Measurements from ENCODE around the gene ALX4. TPM values are rescaled to one million over a fixed set of nuclear protein-coding genes. Genes with fewer than 3 reads are reported as not detected.

The ALX4 gene
- total RNA-seq, 2 donors from 2014 or later = not detected

GRCh38 chr11:44264438-44264749 is 45.5 kb downstream of the ALX4 start:
- H3K4me1 ChIP-seq (ENCODE audit: control insufficient read depth in 1 of 2, low read depth in 2 of 2) = no peaks in the 10 kb centered on the region
- H3K27ac ChIP-seq = no peak overlapping the region
- no peaks in the 10 kb centered on the region for H3K9me3 ChIP-seq
- DNase-seq (ENCODE audit: low spot score) (no peak), ATAC-seq (ENCODE audit: insufficient number of reproducible peaks, low FRiP score, low read depth) (no peak)
- no peak overlapping the region for H3K4me3 ChIP-seq
- no peak for TF ChIP-seq CTCF (IDR thresholded peaks at IDR 0.05)
- H3K36me3 ChIP-seq = no peaks in the 10 kb centered on the region
- H3K27me3 ChIP-seq (replicated peaks; ENCODE audit: insufficient read depth) = no peaks in the 10 kb centered on the region

GRCh38 chr11:44263738-44264437 is 46.1 kb downstream of the ALX4 start:
- H3K27me3 ChIP-seq (replicated peaks; ENCODE audit: insufficient read depth) = no peaks in the 10 kb centered on the region
- no peaks in the 10 kb centered on the region for H3K9me3 ChIP-seq
- TF ChIP-seq CTCF (IDR thresholded peaks at IDR 0.05) = no peak
- H3K4me3 ChIP-seq = no peak overlapping the region
- H3K27ac ChIP-seq = no peak overlapping the region
- no peaks in the 10 kb centered on the region for H3K36me3 ChIP-seq
- DNase-seq (ENCODE audit: low spot score) (no peak), ATAC-seq (ENCODE audit: insufficient number of reproducible peaks, low FRiP score, low read depth) (no peak)
- H3K4me1 ChIP-seq (ENCODE audit: control insufficient read depth in 1 of 2, low read depth in 2 of 2) = no peaks in the 10 kb centered on the region

DNA sequence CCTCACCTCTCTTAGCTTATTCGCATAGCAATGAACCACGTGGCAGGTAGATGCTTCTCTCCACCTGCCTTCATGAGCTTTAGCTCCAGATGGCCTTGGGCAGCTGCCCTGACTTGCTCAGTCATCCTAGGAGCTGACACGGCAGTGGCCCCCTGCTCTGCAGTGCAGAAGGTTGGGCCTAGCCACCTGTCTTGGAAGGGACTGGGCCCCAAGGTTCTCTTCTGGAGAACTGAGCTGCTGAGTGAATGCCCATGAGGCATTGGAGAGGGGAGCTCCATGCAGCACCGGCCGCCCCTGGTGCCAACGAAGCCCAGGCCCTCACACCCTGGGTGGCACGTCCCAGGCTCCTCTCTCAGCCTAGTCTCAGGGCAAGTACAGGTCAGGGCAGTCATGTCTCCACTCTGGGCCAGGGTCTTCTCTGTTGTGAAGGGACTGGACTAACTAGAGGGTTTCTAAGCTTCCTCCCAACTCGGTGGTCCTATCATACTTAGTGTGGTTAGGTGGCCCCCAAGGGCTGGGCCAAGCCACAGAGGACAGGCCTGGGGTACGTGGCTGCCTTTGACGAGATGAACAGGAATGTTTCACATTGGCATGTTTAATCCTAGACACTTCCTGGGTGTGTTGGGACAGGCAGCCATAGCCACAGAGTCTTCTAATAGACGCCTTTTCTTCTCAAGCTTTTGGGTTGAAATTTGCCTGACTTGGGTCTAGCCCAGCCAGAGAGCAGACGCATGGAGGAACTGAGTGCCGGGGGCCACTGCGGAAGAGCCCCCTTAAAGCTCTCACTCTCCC is 47.9 kb downstream of the ALX4 start:
- Histone ChIP-seq H3K4me1 (ENCODE audit: control insufficient read depth in 1 of 2, low read depth in 2 of 2) (no peaks in the 10 kb centered on the region), H3K9me3 (no peaks in the 10 kb centered on the region), H3K27me3 (replicated peaks; ENCODE audit: insufficient read depth) (no peaks in the 10 kb centered on the region), H3K27ac (no peak overlapping the region), H3K4me3 (no peak overlapping the region), H3K36me3 (no peaks in the 10 kb centered on the region)
- ATAC-seq (ENCODE audit: insufficient number of reproducible peaks, low FRiP score, low read depth) (no peak), DNase-seq (ENCODE audit: low spot score) (no peak)
- no peak for TF ChIP-seq CTCF (IDR thresholded peaks at IDR 0.05)

DNA sequence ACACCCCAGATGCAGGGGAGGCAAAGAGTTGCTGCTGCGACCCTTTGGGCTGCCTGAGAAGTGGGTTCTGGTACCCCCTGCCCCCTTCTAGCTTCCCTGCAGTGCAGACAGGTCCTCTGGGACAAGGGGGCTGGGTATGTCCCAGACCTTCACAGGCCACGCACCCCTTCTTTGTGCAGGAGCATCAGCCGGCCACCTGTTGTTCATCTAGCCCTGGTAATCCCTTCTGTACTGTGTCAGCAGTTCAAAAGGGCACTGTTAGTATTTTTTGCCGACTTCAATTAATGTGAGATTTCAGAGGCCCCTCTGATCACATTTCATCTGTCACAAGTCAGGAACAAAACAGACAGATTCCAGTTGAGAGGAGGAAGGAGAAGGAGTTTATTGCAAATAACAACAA is 49.9 kb downstream of the ALX4 start:
- ATAC-seq (ENCODE audit: insufficient number of reproducible peaks, low FRiP score, low read depth) = no peak
- no peak overlapping the region for H3K27ac ChIP-seq
- no peaks in the 10 kb centered on the region for H3K9me3 ChIP-seq
- H3K36me3 ChIP-seq = no peaks in the 10 kb centered on the region
- no peak for TF ChIP-seq CTCF (IDR thresholded peaks at IDR 0.05)
- DNase-seq (ENCODE audit: low spot score) = no peak
- no peak overlapping the region for H3K4me3 ChIP-seq
- no peaks in the 10 kb centered on the region for H3K4me1 ChIP-seq (ENCODE audit: control insufficient read depth in 1 of 2, low read depth in 2 of 2)
- H3K27me3 ChIP-seq (replicated peaks; ENCODE audit: insufficient read depth) = no peaks in the 10 kb centered on the region

- Histone ChIP-seq H3K27ac (no peak overlapping the region), H3K36me3 (no peaks in the 10 kb centered on the region), H3K4me3 (no peak overlapping the region), H3K27me3 (replicated peaks; ENCODE audit: insufficient read depth) (no peaks in the 10 kb centered on the region), H3K9me3 (no peaks in the 10 kb centered on the region), H3K4me1 (ENCODE audit: control insufficient read depth in 1 of 2, low read depth in 2 of 2) (no peaks in the 10 kb centered on the region)
- no peak for TF ChIP-seq CTCF (IDR thresholded peaks at IDR 0.05)
- ATAC-seq (ENCODE audit: insufficient number of reproducible peaks, low FRiP score, low read depth) = no peak
- no peak for DNase-seq (ENCODE audit: low spot score)
Observed at GRCh38 chr11:44258839-44259420, 51.0 kb downstream of the ALX4 start.

Measured in thoracic aorta (tissue), 2 donors.